ENCODE data around the gene CYP4F11.
A peak's percentile ranks its signal among the peaks of the same experiment; 100 is the strongest.
"Not testable (repeated sequence)": the region's sequence is repeated elsewhere in the genome, so short reads cannot be mapped to it uniquely, and the experiment has no call there.

The CYP4F11 gene

DNA sequence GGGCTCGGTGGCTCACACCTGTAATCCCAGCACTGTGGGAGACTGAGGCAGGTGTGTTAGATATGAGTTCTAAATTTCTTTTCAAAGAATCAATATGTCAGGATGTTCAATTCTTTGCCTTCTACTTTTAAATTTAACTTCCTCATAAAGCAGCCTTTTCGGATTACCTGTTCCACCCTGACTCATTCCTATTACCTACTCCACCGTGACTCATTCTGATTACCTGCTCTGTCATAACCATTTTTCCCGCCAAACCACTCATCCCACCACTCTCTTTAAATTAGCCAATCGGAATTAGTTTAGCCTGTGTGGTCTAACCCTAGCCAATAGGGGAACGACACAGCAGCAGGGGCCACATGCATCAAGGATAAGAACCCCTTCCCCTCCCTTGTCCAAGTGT, 60.6 kb downstream of the CYP4F11 start:
- DNase-seq = not testable (repeated sequence)

DNA sequence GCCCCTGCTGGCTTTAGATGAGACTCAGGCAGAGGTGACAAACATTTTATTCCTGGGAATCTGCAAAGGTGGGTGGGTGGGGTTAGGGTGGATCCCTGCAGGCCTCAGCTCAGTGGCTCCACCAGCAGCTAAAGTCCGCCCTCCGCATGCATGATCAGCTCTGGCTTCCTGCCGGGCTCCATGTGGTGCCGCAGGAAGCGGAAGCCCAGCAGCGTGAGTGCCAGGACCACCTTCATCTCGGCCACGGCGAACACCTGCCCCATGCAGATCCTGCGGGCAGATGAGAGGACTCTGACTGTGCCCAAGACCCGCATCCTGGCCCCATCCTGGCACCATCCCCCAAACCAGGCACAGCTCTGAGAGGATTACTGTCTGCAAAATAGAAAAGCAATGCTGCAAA, 62.8 kb downstream of the CYP4F11 start:
- no peak for DNase-seq

DNA sequence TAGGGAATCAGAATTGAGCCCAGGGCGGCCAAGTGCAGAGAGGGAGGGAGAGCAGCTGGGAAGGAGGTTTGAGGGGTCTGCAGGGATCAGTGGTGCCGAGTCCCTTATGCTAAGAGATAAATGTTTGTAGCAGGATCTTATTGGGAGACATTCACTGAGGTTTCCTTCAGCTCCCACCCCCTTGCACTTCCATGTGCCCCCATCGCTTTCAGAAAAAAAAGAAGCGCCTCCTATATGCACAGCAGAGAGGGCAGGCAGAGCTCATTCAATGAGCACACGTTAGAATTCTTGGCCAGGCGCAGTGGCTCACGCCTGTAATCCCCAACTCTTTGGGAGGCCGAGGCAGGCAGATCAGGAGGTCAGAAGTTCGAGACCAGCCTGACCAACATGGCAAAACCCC, 64.5 kb downstream of the CYP4F11 start:
- DNase-seq = no peak

DNA sequence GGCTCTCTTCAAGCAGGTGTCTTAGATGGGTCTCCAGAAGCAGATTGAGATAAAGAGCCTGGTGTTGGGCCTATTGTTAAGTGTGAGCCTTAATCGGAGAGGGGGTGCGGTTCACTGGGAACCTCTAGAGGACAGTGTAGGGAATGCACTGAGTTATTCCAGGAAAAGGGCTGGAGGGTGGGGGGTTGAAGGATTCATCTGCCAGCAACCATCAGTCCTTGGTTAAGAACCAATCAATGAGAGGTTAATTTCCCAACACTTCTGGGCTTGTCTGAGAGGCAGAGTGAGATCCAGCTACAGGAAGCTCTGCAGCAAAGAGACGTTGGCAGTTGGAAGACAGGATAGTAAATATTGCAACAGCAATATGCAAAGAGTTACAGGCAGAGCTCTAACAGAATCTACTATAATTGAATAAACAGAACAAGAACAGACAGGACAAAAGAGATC, 65.2 kb downstream of the CYP4F11 start:
- peak; percentile 34 for DNase-seq

DNA sequence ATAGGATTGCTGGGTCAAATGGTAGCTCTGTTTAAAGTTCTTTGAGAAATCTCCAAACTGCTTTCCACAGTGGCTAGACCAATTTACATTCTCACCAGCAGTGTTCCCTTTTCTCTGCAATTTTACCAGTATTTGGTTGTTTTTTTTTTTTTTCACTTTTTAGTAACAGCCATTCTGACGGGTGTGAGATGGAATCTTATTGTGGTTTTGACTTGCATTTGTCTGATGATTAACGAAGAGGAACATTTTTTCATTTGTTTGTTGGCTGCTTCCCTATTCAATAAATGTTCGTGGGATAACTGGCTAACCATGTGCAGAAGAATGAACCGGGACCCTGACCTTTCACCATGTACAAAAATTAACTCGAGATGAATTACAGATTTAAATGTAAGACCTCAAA, 67.7 kb downstream of the CYP4F11 start:
- DNase-seq = no peak

DNA sequence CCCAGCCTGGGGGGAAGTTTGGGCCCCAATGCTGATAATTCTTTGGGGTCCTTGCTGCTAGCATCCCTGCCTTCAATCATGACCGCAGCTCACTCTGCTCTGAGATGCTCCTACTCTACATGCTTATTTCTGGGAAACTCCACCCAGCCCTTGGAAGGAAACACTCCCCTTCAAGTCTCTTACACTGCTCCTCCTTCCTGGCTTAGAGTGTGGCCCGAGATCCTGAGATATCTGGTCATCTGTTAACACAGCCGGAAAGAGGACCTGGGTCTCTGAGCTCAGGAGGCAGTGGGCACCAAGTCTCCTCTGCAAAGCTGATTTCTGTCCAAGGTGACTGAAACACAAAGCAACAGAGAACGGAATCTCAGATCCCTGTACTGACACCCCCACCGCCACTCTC, 69.5 kb downstream of the CYP4F11 start:
- no peak for DNase-seq

DNA sequence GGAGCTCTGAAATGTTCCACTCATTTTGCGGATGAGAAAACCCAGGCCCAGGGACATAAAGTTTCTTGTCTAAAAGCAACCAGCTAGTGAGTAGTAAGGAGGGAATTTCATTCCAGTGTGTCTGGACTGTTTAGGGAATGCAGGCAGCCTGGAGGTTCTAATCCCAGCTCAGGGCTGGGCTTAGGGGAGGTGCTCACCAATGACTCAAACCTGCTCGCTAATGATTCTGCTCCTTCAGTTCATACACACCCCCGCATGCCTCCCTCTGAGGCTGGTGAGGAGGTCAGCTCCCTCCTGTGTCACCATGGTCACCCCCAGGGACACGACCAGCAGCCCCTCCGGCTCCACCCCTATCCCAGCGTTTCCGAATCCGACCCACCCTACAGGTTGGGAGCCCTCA, 71.1 kb downstream of the CYP4F11 start:
- DNase-seq = no peak

DNA sequence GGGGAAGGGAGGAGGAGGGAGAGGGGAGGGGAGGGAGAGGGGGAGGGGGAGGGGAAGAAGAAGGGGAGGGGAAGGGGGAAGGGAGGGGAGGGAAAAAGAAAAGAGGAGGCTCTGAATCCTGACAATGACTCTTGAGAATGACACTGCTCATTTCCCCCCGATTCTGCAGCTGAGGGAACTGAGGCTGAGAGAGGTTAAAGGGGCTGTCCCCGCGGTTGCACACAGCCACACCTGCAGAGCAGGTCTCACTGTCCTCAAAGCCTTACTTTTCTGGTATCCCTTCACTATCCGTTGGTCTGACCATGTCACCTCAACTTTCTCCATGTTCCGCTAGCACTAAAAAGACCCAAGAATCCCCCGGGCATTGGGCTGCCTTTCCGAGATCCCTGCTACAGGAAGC, 71.9 kb downstream of the CYP4F11 start:
- no peak for DNase-seq

Data from central memory CD4-positive, alpha-beta T cell (primary cell).